NCI-H146 treated with DMSO at 0.1 percent for 48 hours (cell line): Measurements from ENCODE around the gene GABRB2.

Experiments
- DNase-seq: peaks from one replicate; lab custom pipeline; 2025; ENCODE audit not compliant: unreplicated experiment; lab: John Stamatoyannopoulos, UW

GABRB2 gene

DNA sequence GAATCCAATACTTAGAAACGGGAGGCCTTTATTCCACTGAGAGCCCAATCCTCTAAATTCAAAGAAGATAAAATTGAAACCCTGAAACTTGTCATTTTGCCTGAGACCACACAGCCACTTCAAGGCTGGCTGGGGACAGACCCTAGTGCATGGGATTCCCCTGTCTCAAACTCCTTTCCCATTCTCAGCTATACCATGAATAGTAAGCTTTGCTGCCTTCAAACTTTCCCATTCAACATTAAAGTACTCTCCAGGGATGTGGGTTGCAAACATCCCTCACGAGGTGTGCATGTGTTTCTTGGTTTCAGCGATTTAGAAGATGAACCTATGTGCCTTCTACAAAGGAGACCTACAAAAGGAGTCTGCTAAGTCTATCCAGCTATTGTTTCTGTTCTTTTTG, 64.6 kb downstream of the GABRB2 start:
- no peak for DNase-seq

DNA sequence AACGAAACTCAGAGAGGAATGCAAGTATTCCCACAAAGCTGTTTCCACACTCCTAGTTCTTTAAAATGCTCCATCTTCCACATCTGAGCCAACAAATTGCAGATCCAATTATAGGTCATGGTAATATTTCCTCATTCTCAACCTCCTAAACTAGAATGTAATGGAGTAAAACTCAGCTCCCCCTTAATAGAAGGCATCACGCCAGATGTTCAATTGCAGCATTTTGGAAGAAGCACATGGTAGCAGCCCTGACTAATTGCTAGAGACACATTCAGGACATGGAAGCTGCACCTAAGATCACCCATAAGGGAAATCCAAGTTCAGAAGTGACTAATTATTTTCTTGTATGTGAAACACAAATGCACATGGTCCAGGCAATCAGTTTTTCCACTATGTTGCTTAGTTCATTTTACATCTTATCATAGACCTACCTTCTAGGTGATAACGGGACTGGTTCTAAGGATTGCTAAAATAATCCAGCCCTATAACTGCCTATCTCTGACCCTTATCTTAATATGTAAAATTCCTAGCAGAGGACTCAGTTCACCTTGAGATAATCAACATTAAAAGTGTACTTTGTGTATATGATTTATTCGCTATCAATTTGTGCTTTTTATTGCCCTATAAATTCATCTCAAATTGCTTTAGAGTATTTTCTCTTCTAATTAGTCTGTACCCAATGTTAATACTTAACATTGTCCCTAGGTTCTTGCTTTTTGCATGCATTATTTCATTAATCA, 75.1 kb downstream of the GABRB2 start:
- DNase-seq, result no peak

GRCh38 chr5:161467703-161468102, 78.8 kb downstream of the GABRB2 start:
- DNase-seq, result no peak

DNA sequence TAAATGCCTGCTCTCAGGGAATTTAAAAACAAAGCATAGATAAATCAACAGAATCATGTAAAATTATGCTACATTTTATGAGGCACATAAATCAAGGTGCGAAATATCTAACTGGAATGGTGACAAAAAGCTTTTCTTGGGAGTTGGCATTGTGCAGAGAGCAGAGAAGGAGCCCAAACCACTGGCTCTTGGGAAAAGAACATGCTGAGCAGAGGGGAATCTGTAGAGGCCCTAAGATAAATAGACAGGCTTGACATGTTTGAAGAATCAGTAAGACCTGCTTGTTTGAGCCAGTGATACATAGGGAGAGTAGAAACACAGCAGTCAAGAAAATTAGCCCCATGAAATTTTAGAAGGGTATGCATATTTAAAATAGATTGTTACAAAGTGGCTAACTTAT, 85.8 kb downstream of the GABRB2 start:
- DNase-seq, result no peak

- no peak for DNase-seq
Measured at GRCh38 chr5:161446655-161447054, 99.9 kb downstream of the GABRB2 start.

- DNase-seq, result no peak
Measured at GRCh38 chr5:161442471-161442870, 104.1 kb downstream of the GABRB2 start.

DNA sequence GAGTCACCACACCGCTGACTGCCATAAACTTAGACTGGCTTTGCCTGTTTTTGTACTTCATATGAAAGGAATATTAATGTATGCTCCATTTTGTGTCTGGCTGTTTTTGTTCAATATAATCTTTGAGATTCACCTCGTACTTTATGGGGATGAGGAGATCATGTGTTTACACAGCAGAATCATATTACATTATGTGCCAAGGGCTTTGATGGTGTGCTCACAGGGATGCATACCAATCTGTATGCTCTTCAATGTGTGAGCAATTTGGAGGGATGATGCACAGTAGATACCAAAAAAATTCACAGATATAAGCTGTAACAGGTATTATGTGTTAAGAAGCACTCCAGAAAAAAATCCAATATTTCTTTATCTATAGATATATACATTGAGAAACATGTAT, 113.7 kb downstream of the GABRB2 start:
- DNase-seq, result no peak

DNA sequence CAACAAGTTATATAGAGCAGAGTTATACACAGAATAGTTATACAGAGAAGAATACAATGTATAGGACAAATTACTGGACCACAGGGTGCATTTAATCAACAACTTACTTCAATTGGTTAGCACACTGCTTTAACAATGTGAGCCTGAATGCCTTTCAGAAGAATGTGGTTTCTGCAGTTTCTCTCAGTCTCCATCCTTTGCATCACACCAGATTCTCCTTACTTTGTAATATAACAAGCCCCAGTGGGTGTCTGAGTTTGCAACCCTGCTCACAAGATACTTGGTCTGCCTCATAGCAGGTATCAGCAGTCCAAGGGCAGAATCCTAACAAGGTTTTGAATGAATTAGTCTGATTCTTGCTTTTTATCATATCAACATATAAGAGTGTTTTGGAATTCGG, 114.6 kb downstream of the GABRB2 start:
- no peak for DNase-seq

DNA sequence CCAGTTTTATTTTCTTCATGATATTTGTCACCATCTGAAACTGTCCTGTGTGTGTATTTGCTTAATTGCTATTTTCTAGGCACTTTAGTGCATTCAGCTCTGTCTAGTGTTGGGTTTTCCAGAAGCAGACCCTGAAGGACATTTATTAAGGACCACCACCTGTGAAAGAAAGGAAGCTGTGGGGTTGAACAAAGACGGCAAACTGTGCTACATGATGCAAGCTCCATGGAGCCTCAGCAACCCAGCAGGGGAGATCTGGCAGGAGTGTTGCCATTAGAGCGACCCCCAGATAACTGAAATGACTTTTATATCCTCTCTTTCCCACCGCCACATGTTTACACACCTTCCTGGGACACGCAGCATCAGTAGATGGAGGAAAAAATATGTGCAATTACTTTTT, 125.5 kb downstream of the GABRB2 start:
- no peak for DNase-seq

GRCh38 chr5:161420521-161420920, 126.0 kb downstream of the GABRB2 start:
- no peak for DNase-seq

- no peak for DNase-seq
Measured at GRCh38 chr5:161414896-161415295, 131.6 kb downstream of the GABRB2 start.

- DNase-seq, result no peak
Measured at GRCh38 chr5:161414037-161414436, 132.5 kb downstream of the GABRB2 start.

DNA sequence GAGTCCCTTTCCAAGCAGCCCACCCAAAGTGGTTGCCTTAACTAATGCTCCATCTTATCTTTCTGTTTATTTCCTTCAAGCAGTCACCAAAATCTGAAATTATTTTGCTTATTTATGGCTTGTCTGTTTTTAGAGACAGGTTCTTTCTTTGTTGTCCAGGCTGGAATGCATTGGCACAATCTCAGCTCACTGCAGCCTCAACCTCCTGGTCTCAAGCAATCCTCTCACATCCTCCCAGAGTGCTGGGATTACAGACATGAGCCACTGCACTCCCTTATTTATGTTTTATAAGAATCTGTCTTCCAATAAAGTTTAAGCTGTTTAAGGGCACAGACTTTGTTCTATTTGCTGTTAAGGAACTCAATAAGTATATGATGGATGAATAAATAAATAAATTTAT, 133.7 kb downstream of the GABRB2 start:
- DNase-seq, result no peak

GRCh38 chr5:161411156-161411555, 135.4 kb downstream of the GABRB2 start:
- DNase-seq, result no peak

- no peak for DNase-seq
Measured at GRCh38 chr5:161410640-161411039, 135.9 kb downstream of the GABRB2 start.

- DNase-seq, result no peak
Measured at GRCh38 chr5:161409471-161409870, 137.1 kb downstream of the GABRB2 start.

DNA sequence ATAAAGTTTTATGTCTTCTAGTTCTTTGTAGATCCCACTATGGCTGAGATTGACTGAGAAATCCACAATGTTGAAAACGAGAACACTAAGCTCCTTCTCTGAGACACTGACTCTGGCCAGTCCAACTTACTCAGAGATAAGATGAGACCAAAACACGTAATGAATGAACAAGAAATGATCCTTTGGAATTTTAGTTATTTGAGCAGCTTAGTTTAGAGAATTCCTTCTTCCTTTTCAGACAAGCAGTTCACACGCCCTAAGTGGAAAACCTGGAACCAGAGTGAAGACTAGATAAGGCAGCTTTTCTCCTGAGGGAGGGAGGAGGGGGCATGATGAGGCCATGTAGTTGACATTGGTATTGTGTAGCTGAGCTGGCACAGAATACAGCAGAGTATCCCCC, 139.6 kb downstream of the GABRB2 start:
- no peak for DNase-seq

DNA sequence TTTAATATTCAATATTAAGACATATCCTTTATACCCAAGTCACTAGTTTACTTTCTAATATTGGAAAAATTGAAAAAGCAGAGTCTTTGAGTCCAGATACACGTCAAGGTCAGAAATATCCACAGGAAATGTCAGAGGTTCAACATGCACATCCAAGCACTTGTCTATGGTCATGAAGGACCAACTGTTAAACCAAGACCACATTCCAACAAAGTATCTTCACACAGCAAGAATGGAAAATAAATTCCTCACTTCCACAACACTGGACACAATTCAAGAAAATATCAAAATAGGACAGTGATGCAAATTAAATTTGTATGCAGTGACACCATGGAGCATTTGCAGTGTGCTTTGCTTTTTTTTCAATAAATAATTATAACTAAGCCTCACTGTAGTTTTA, 142.5 kb downstream of the GABRB2 start:
- no peak for DNase-seq

DNA sequence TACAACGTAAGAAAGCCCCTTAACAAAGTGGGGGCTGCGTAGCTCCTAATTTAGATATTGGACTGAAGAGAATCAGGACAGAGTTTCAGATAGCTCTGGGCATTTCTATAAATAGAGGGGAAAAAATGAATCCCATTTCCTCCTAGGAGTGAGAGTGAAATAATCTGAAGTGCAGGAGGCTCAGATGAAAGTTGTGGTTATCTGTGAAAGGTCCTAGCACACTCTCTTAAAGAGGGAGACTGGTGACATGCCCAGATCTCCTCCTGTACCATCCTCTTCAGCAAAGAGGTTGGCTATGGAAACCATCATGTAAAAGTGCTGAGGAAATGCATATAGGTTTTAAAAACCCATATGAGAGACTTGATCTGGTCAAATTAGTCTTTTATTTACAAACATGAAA, 143.4 kb downstream of the GABRB2 start:
- DNase-seq, result no peak

DNA sequence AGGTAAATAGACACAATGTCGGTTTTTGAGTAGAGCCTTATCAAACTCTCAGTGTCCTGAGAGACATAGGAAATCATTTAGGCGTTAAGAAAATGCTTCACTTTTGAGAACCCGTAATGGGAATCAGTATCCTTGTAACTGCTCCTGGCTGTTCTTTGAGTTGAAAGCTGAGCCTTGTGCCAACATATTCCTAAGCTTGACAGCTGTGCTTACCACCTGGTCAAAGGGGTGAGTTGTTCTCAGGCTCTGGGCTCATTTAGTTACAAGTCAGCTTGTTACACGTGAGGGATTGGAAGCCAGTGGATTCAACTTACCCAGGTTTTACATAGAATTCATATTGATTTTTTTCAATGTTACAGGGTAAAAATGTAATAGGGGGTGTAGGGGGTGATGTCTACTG, 145.9 kb downstream of the GABRB2 start:
- DNase-seq, result no peak

GRCh38 chr5:161399996-161400562, 146.4 kb downstream of the GABRB2 start:
- no peak for DNase-seq

GRCh38 chr5:161397448-161397847, 149.1 kb downstream of the GABRB2 start:
- no peak for DNase-seq

DNA sequence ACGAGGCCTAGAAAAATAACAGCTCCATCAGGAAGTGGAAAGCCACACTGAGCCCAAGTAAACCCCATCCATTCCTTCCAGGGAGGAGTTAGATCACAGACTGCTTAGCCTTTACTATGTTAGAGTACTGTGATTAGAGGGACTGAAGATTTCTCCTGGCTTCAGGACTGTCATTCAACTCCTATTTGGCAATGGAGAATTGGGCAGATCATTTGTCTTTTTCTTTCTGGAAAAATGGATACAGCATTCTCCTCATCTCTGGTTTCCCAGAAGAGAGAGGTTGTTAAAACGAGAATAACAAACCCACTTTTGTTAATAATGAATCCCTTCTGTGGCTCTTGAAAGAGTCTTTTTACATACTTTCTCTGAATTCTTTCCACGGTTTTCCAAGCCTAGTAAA, 150.4 kb downstream of the GABRB2 start:
- no peak for DNase-seq
